ENCODE data around the gene ARSD. TPM values are rescaled to one million over a fixed set of nuclear protein-coding genes. Genes with fewer than 3 reads are reported as not detected.

ARSD gene
- total and polyA plus RNA-seq, 2 of the 13 experiments (the other 11 are each of a cell fraction or from before 2014, with no cell fraction given): 4.8 to 6.8 TPM

GRCh38 chrX:2897690-2898623 is 31.2 kb downstream of the ARSD start (continued):
- TF ChIP-seq PAXIP1 (CRISPR knock-in tag; conservative IDR thresholded peaks at IDR 0.05): peak; percentile 25
- peak; percentile 25; the same call in 1 of the 2 replicates for TF ChIP-seq SAP130 (CRISPR knock-in tag; IDR thresholded peaks at IDR 0.05; ENCODE audit: low read depth)
- peak; percentile 54; the same call in 1 of the 2 replicates for TF ChIP-seq HOXA3 (CRISPR knock-in tag; IDR thresholded peaks at IDR 0.05)
- TF ChIP-seq CEBPG (CRISPR knock-in tag; IDR thresholded peaks at IDR 0.05): peak; percentile 73

DNA sequence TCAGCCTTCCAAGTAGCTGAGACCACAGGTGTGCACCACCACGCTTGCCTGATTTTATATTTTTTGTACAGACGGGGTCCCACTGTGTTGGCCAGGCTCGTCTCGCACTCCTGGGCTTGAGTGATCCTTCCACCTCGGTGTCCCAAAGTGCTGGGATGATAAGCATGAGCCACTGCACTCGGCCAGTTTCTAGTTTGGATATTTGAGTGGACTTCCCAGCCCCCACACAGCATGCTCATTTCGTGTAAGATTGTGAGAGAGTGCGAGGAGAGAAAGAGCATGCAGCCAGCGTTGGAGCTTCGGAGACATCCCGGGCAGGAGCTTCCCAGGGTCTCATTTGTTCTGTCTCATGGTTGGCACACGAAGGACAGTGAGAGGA is 31.8 kb downstream of the ARSD start:
- DNase-seq (ENCODE audit: low spot score) (no peak), FAIRE-seq (no peak), ATAC-seq (no peak; the same call in 2 of the 3 replicates)
- BruUV-seq (replicated peaks): no TSS peak
- Histone ChIP-seq H3K9ac (ENCODE audit: insufficient read depth, low read depth, low read length) (peak overlapping the region; percentile 68; the same call in 1 of the 2 replicates), H3K4me2 (ENCODE audit: low read depth, low read length) (peak overlapping the region; percentile 87), H3K36me3 (replicated peaks in 1 of 2; ENCODE audit: control insufficient read depth in 1 of 2, insufficient read depth in 2 of 2, low read length in 2 of 2) (no peaks in the 10 kb centered on the region), H3K27me3 (ENCODE audit: control insufficient read depth in 1 of 2, insufficient read depth in 2 of 2, low read length in 2 of 2) (no peaks in the 10 kb centered on the region), H2AFZ (ENCODE audit: low read length) (no peak overlapping the region), H3K9me3 (ENCODE audit: low read length) (no peaks in the 10 kb centered on the region), H3K4me1 (ENCODE audit: insufficient read depth, low read length) (peaks cover 17% of the 10 kb centered on the region), H3K27ac (ENCODE audit: extremely low read length, insufficient read depth, low read length) (peak overlapping the region; percentile 93), H4K20me1 (ENCODE audit: insufficient read depth, low read length) (no peaks in the 10 kb centered on the region), H3K4me3 (replicated peaks in 1 of 3; ENCODE audit: insufficient read depth in 1 of 3, low read depth in 2 of 3, low read length in 3 of 3) (0 out of 6 replicates have a peak overlapping the region, but pooled peaks of 1 of the 3 experiments have one; percentile 68), H3K79me2 (ENCODE audit: insufficient read depth, low read length) (no peaks in the 10 kb centered on the region)
- in situ Hi-C loops (cut with HindIII; ENCODE audit: extremely low pct_ligation_motif_present, low pct_unique_long_range_greater_than_20kb) (no loop called here), intact Hi-C loops (cut with micrococcal nuclease; ENCODE audit: unreplicated experiment) (no loop called here)
- TF ChIP-seq ZNF121 (CRISPR knock-in tag; IDR thresholded peaks at IDR 0.05): peak; percentile 65
- no peak for TF ChIP-seq TRIM24 (CRISPR knock-in tag; IDR thresholded peaks at IDR 0.05)
- TF ChIP-seq ZNF451 (CRISPR knock-in tag; IDR thresholded peaks at IDR 0.05): no peak
- TF ChIP-seq MXI1 (IDR thresholded peaks at IDR 0.05; ENCODE audit: borderline replicate concordance, low read depth, low read length): no peak
- no peak for TF ChIP-seq PITX1 (CRISPR knock-in tag; IDR thresholded peaks at IDR 0.05)
- no peak for TF ChIP-seq ELF4 (CRISPR knock-in tag; IDR thresholded peaks at IDR 0.05; ENCODE audit: borderline replicate concordance)
- TF ChIP-seq RBM22 (optimal IDR thresholded peaks at IDR 0.05; ENCODE audit: low read length): no peak
- TF ChIP-seq ZNF24 (IDR thresholded peaks at IDR 0.05): no peak
- no peak for TF ChIP-seq SETDB1 (CRISPR knock-in tag; IDR thresholded peaks at IDR 0.05; ENCODE audit: borderline replicate concordance)
- TF ChIP-seq, protein P1, sequence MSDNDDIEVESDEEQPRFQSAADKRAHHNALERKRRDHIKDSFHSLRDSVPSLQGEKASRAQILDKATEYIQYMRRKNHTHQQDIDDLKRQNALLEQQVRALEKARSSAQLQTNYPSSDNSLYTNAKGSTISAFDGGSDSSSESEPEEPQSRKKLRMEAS (IDR thresholded peaks at IDR 0.05): 0 out of 2 replicates have a peak, but pooled peaks have one; percentile 5
- ChIA-PET CTCF (ENCODE audit: low intra/inter-chr PET ratio, low total read pairs) (no interaction called here), POLR2A (interaction anchor here (2.7 kb wide), 1 partner anchor 31 kb away, joined by 16 read pairs; the partner anchor contains the start of gene ARSD)
- 39% methylated on average over 10 of the region's 12 CpGs for WGBS (ENCODE audit: low lambda C conversion rate)
